Right cardiac atrium (tissue), 5 donors: ENCODE data around the gene RBBP8NL. TPM values are rescaled to one million over a fixed set of nuclear protein-coding genes. Genes with fewer than 3 reads are reported as not detected.

Experiments
- ATAC-seq, 2 donors: fragments of 200-7000 bp; cut with Tn5 transposase; one replicate each; pipeline versions ENCODE4 v1.8.0 to v1.9.1; 2020; ENCODE audit warnings: moderate library complexity in 2 of 2, mild to moderate bottlenecking in 1 of 2
- DNase-seq, 3 donors: peaks; one replicate each; pipeline ENCODE4 v3.0.0-alpha.2; 2020
- H3K27ac ChIP-seq: one replicate; pipeline ENCODE4 v1.5.1; 2013; ENCODE audit warnings: mild to moderate bottlenecking, low read length, control low read depth, moderate library complexity
- H3K27me3 ChIP-seq: one replicate; pipeline ENCODE4 v1.6.1; 2013; ENCODE audit not compliant: control insufficient read depth, insufficient read depth
- H3K4me1 ChIP-seq: one replicate; pipeline ENCODE4 v1.6.1; 2013; ENCODE audit warnings: low read length; ENCODE audit not compliant: control insufficient read depth, insufficient read depth
- H3K4me3 ChIP-seq: one replicate; pipeline ENCODE4 v1.5.1; 2013; ENCODE audit warnings: low read length, control low read depth
- H3K9me3 ChIP-seq: one replicate; pipeline ENCODE4 v1.6.1; 2013; ENCODE audit warnings: low read length; ENCODE audit not compliant: control insufficient read depth
- WGBS: extraction: QIAGEN DNeasy Blood & Tissue Kit; methylation state at CpG from one replicate; pipeline ENCODE4 v1.1.7; 2013; 5-methylcytosine and 5-hydroxymethylcytosine counted together
- intact Hi-C, 4 donors: fragments of 100-400 bp; cut with DNase I; formaldehyde crosslinking; loops; one replicate each; pipeline versions ENCODE4 v1.11.0 to v1.14.0; 2022 to 2023
- polyA plus RNA-seq: library from polyadenylated mRNA; stranded (reverse); fragments of 200-250 nt; gene quantifications from one replicate; pipeline ENCODE4 v1.2.3, GENCODE V29; 2013
- total RNA-seq, 4 donors: library from RNA; stranded (reverse); fragmentation: NEBNext Ultra II Directional; extraction: Animal tissue kit (Norgen Biotek cat#: 25700); gene quantifications; one replicate each; pipeline ENCODE4 v1.2.1, GENCODE V29; 2021
- donor health status: healthy with polysubstance abuse.
- donor health status: DM: no; HTN: yes; CAD: no.
- donor health status: DM: no; HTN: no; CAD: no.
- donor health status: DM: no; HTN: yes; CAD: no; lungs with severe emphysema.
- donor health status: DM: yes; HTN: yes; CAD: no.

The RBBP8NL gene
- total and polyA plus RNA-seq, 5 donors: not detected

- Histone ChIP-seq H3K27ac (no peak overlapping the region), H3K4me3 (no peak overlapping the region), H3K4me1 (no peaks in the 10 kb centered on the region), H3K9me3 (no peaks in the 10 kb centered on the region), H3K27me3 (no peaks in the 10 kb centered on the region)
- 71% methylated on average over 24 of the region's 24 CpGs for WGBS
- DNase-seq (peak in 1 of 3 donors; percentile 72), ATAC-seq (peak; percentile 5 to 8)
- intact Hi-C loops: no loop called here
These were observed 10.6 kb upstream of the RBBP8NL start for GRCh38 chr20:62437927-62438326.

- Histone ChIP-seq H3K4me3 (no peak overlapping the region), H3K27me3 (no peaks in the 10 kb centered on the region), H3K9me3 (no peaks in the 10 kb centered on the region), H3K27ac (no peak overlapping the region), H3K4me1 (no peaks in the 10 kb centered on the region)
- no peak for DNase-seq
- intact Hi-C loops: no loop called here
- ATAC-seq: no peak
- 71% methylated on average over 12 of the region's 12 CpGs for WGBS
These were observed 10.2 kb upstream of the RBBP8NL start for GRCh38 chr20:62437496-62437895.

GRCh38 chr20:62436692-62437091, 9.4 kb upstream of the RBBP8NL start:
- Histone ChIP-seq H3K27ac (no peak overlapping the region), H3K4me3 (no peak overlapping the region), H3K4me1 (no peaks in the 10 kb centered on the region), H3K9me3 (no peaks in the 10 kb centered on the region), H3K27me3 (no peaks in the 10 kb centered on the region)
- intact Hi-C loops: no loop called here
- DNase-seq (no peak), ATAC-seq (no peak)
- 89% methylated on average over 3 of the region's 3 CpGs for WGBS

GRCh38 chr20:62433658-62434497, 6.5 kb upstream of the RBBP8NL start:
- Histone ChIP-seq H3K27me3 (no peaks in the 10 kb centered on the region), H3K4me3 (no peak overlapping the region), H3K4me1 (no peaks in the 10 kb centered on the region), H3K9me3 (no peaks in the 10 kb centered on the region), H3K27ac (peak overlapping the region; percentile 13)
- intact Hi-C loops: no loop called here
- DNase-seq (peak; percentile 71 to 90 (median 86)), ATAC-seq (peak; percentile 68 to 82)
- WGBS: 14% methylated on average over 32 of the region's 32 CpGs

GRCh38 chr20:62430866-62431447, 3.6 kb upstream of the RBBP8NL start:
- H3K4me1 ChIP-seq: no peaks in the 10 kb centered on the region
- H3K27ac ChIP-seq: no peak overlapping the region
- H3K27me3 ChIP-seq: no peaks in the 10 kb centered on the region
- DNase-seq: no peak
- intact Hi-C loops: no loop called here
- no peak overlapping the region for H3K4me3 ChIP-seq
- H3K9me3 ChIP-seq: no peaks in the 10 kb centered on the region
- 70% methylated on average over 23 of the region's 23 CpGs for WGBS
- no peak for ATAC-seq

GRCh38 chr20:62430311-62430853, 3.0 kb upstream of the RBBP8NL start:
- no peaks in the 10 kb centered on the region for H3K9me3 ChIP-seq
- no peaks in the 10 kb centered on the region for H3K27me3 ChIP-seq
- ATAC-seq (no peak), DNase-seq (no peak)
- no peak overlapping the region for H3K27ac ChIP-seq
- intact Hi-C loops: no loop called here
- H3K4me1 ChIP-seq: no peaks in the 10 kb centered on the region
- WGBS: 69% methylated on average over 10 of the region's 10 CpGs
- H3K4me3 ChIP-seq: no peak overlapping the region

GRCh38 chr20:62429455-62430310, 2.3 kb upstream of the RBBP8NL start:
- DNase-seq (no peak), ATAC-seq (no peak)
- 82% methylated on average over 23 of the region's 23 CpGs for WGBS
- Histone ChIP-seq H3K27ac (no peak overlapping the region), H3K27me3 (no peaks in the 10 kb centered on the region), H3K4me3 (no peak overlapping the region), H3K9me3 (no peaks in the 10 kb centered on the region), H3K4me1 (no peaks in the 10 kb centered on the region)
- intact Hi-C loops: no loop called here

- WGBS: 49% methylated on average over 31 of the region's 31 CpGs
- Histone ChIP-seq H3K27me3 (no peaks in the 10 kb centered on the region), H3K4me3 (no peak overlapping the region), H3K4me1 (no peaks in the 10 kb centered on the region), H3K27ac (no peak overlapping the region), H3K9me3 (no peaks in the 10 kb centered on the region)
- no peak for ATAC-seq
- intact Hi-C loops: no loop called here
- no peak for DNase-seq
These were observed 1.3 kb upstream of the RBBP8NL start for GRCh38 chr20:62428396-62429295.

GRCh38 chr20:62428002-62428372, 648 bp upstream of the RBBP8NL start:
- Histone ChIP-seq H3K4me3 (no peak overlapping the region), H3K27ac (no peak overlapping the region), H3K4me1 (no peaks in the 10 kb centered on the region), H3K27me3 (no peaks in the 10 kb centered on the region), H3K9me3 (no peaks in the 10 kb centered on the region)
- ATAC-seq (no peak), DNase-seq (no peak)
- intact Hi-C loops: no loop called here
- WGBS: 89% methylated on average over 10 of the region's 10 CpGs

- Histone ChIP-seq H3K27ac (no peak overlapping the region), H3K9me3 (no peaks in the 10 kb centered on the region), H3K27me3 (no peaks in the 10 kb centered on the region), H3K4me3 (no peak overlapping the region), H3K4me1 (no peaks in the 10 kb centered on the region)
- intact Hi-C loops: no loop called here
- DNase-seq (no peak), ATAC-seq (no peak)
- 76% methylated on average over 22 of the region's 22 CpGs for WGBS
These were observed 624 bp downstream of the RBBP8NL start for GRCh38 chr20:62426699-62427131.
